Activated naive CD8-positive, alpha-beta T cell treated with anti-CD3 and anti-CD28 coated beads, Interleukin-2, amount 10 ng/mL, durations not matched to agents 7 days and 5 days (primary cell): Measurements from ENCODE around the gene TWNK. TPM values are rescaled to one million over a fixed set of nuclear protein-coding genes. Genes with fewer than 3 reads are reported as not detected.
"Not testable (repeated sequence)": the region's sequence is repeated elsewhere in the genome, so short reads cannot be mapped to it uniquely, and the experiment has no call there.

Experiments used
- ATAC-seq: fragments of 150-1000 bp; cut with Tn5 transposase; one replicate; pipeline ENCODE4 v1.10.0; 2021; ENCODE audit warnings: low read depth, moderate library complexity
- POLR2A ChIA-PET: fragments of 350-600 bp; sonication (Branson Sonifier 250); formaldehyde crosslinking; loops from one replicate; lab custom pipeline; 2021; ENCODE audit warnings: antibody characterized with exemption; lab: Charles Lee
- DNase-seq: peaks from one replicate; pipeline ENCODE4 v3.0.0; 2021
- H3K27ac Mint-ChIP-seq: one replicate; pipeline ENCODE4 v1.8.0; 2022; ENCODE audit warnings: mild to moderate bottlenecking, mixed read lengths
- H3K27me3 Mint-ChIP-seq: one replicate; pipeline ENCODE4 v1.8.0; 2022; ENCODE audit warnings: mild to moderate bottlenecking, moderate library complexity, mixed read lengths
- H3K36me3 Mint-ChIP-seq: one replicate; pipeline ENCODE4 v1.8.0; 2021; ENCODE audit warnings: mild to moderate bottlenecking, mixed read lengths
- H3K4me1 Mint-ChIP-seq: one replicate; pipeline ENCODE4 v1.8.0; 2021; ENCODE audit warnings: mixed read lengths
- H3K4me3 Mint-ChIP-seq: one replicate; pipeline ENCODE4 v1.8.0; 2022; ENCODE audit warnings: mild to moderate bottlenecking, moderate library complexity, mixed read lengths
- H3K9me3 Mint-ChIP-seq: one replicate; pipeline ENCODE4 v1.8.0; 2021; ENCODE audit warnings: mixed read lengths
- total RNA-seq, 2 experiments: library from RNA; stranded (reverse); gene quantifications; one replicate each; pipeline ENCODE4 v1.2.3, GENCODE V29; 2021

TWNK gene
- total RNA-seq, 2 experiments from 2014 or later: 10.8 to 11.0 TPM

DNA sequence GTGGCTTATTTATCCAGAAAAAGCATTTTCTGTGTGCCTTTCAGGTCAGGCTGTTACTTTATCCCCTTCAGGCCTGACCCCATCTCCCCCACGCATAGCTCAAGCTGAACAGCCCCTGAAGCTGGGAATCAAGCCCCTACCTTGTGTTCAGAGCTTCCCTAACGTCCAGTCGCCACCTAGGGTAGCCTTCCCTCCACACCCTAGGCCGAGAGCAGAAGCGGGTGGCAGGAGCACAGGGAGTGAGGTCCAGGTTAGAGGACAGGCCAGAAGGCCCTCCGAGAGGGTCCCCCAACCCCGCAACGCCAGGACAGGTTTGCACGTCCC is 18.5 kb upstream of the TWNK start:
- Mint-ChIP-seq H3K4me3 (peak overlapping the region; percentile 63), H3K27me3 (peaks cover 5% of the 10 kb centered on the region), H3K36me3 (peaks cover 2% of the 10 kb centered on the region), H3K4me1 (peaks cover 4% of the 10 kb centered on the region), H3K9me3 (no peaks in the 10 kb centered on the region), H3K27ac (no peak overlapping the region)
- DNase-seq: no peak
- POLR2A ChIA-PET: no interaction called here
- no peak for ATAC-seq

DNA sequence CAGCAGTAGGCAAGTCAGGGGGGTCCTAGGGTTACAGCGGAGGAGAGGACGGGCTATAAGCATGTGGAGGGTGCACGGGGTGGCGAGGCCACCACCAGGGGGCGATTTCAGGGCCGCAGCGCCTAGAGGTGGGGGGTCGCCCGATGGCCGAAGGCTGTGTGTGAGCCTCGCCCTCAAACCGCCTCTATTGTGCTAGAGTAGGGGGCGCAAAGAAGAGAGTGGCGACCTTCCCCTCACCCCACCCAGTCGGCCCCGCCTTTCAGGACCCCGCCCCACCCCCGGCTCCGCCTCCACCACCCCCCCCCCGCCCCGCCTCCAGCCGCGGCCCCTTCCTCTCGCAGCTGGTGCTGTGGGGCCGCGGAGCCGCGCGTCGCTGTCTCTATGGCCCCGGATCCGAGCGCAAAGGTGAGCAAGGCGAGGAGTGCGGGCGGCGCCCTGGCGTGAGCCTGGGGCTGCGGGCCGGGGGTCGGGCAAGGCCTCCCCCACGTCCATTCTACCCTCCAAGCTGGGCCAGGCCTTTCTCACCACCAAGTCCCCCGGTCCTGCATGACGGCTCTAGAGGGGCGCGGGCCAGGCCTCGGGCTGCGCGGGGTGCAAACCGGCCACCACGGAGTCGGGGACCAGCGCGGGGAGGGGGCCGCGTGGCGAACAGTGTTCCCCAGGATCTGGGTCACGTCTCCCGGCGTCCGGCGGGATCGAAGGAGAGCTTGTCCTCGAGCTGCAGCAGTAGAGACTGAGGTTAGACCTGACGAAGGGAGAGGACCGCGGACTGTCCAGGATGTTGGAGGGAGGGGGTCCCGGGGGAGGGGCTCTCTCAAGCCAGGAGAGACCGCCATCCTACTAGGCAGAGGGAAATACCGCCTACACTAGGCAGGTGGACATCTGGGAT is 17.9 kb upstream of the TWNK start, which contains the start of gene SEMA4G:
TSS of gene SEMA4G (plus strand) at position 318 of the 889 bp plus-strand sequence. CDS start 3,409 bp downstream, outside the sequence.
- DNase-seq (peak; percentile 66), ATAC-seq (peak; percentile 65)
- peak within 1 kb of the TSS; percentile 63 for H3K4me3 Mint-ChIP-seq
- peaks cover 4% of the 10 kb centered on the region for H3K4me1 Mint-ChIP-seq
- POLR2A ChIA-PET: no interaction called here
- no peak within 1 kb of the TSS for H3K27ac Mint-ChIP-seq
- peaks cover 2% of the 10 kb centered on the region for H3K36me3 Mint-ChIP-seq
- H3K27me3 Mint-ChIP-seq: peaks cover 5% of the 10 kb centered on the region
- no peaks in the 10 kb centered on the region for H3K9me3 Mint-ChIP-seq

GRCh38 chr10:100970076-100970913 is 17.0 kb upstream of the TWNK start:
- DNase-seq: no peak
- no peak overlapping the region for H3K27ac Mint-ChIP-seq
- peaks cover 4% of the 10 kb centered on the region for H3K4me1 Mint-ChIP-seq
- ATAC-seq: peak; percentile 24
- peaks cover 5% of the 10 kb centered on the region for H3K27me3 Mint-ChIP-seq
- H3K4me3 Mint-ChIP-seq: peak overlapping the region; percentile 12
- peaks cover 2% of the 10 kb centered on the region for H3K36me3 Mint-ChIP-seq
- no peaks in the 10 kb centered on the region for H3K9me3 Mint-ChIP-seq
- POLR2A ChIA-PET: no interaction called here

- DNase-seq (no peak), ATAC-seq (no peak)
- H3K4me3 Mint-ChIP-seq: no peak overlapping the region
- peaks cover 4% of the 10 kb centered on the region for H3K4me1 Mint-ChIP-seq
- no peaks in the 10 kb centered on the region for H3K9me3 Mint-ChIP-seq
- H3K36me3 Mint-ChIP-seq: no peaks in the 10 kb centered on the region
- H3K27ac Mint-ChIP-seq: no peak overlapping the region
- peaks cover 5% of the 10 kb centered on the region for H3K27me3 Mint-ChIP-seq
- POLR2A ChIA-PET: no interaction called here
Observed at GRCh38 chr10:100970914-100971811, 16.2 kb upstream of the TWNK start.

- Mint-ChIP-seq H3K36me3 (no peaks in the 10 kb centered on the region), H3K27me3 (peaks cover 5% of the 10 kb centered on the region), H3K4me3 (no peak overlapping the region), H3K4me1 (peaks cover 4% of the 10 kb centered on the region), H3K9me3 (no peaks in the 10 kb centered on the region), H3K27ac (no peak overlapping the region)
- POLR2A ChIA-PET: no interaction called here
- ATAC-seq (no peak), DNase-seq (no peak)
Observed at GRCh38 chr10:100972115-100972903, 15.0 kb upstream of the TWNK start.

DNA sequence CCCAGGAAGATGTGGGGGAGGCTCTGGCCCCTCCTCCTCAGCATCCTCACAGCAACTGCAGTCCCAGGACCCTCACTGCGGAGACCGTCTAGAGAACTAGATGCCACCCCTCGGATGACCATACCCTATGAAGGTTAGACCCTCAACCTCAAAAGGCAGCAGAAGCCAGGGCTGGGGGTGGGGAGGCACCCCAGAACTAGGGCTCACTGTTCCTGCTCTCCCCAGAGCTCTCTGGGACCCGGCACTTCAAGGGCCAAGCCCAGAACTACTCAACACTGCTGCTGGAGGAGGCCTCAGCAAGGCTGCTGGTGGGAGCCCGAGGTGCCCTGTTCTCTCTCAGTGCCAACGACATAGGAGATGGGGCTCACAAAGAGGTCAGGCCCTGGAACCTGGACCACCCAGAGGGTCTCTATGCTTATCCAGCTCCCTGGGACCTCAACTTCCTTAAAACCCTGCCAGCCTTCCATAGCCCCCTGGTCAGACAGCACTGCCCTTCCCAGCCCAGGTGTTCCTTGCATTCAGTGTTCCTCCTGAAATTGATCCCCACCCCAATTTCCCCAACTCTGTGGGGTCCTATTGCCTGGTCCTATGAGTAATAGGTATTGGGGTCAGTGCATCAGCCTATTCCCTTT is 14.3 kb upstream of the TWNK start:
- Mint-ChIP-seq H3K9me3 (no peaks in the 10 kb centered on the region), H3K36me3 (no peaks in the 10 kb centered on the region), H3K27me3 (peaks cover 5% of the 10 kb centered on the region), H3K4me1 (peaks cover 4% of the 10 kb centered on the region), H3K4me3 (no peak overlapping the region), H3K27ac (no peak overlapping the region)
- POLR2A ChIA-PET: interaction anchor here (0.5 kb wide), 1 partner anchor 51 kb away, joined by 3 read pairs; no protein-coding TSS in a partner anchor
- ATAC-seq: no peak
- DNase-seq: no peak

DNA sequence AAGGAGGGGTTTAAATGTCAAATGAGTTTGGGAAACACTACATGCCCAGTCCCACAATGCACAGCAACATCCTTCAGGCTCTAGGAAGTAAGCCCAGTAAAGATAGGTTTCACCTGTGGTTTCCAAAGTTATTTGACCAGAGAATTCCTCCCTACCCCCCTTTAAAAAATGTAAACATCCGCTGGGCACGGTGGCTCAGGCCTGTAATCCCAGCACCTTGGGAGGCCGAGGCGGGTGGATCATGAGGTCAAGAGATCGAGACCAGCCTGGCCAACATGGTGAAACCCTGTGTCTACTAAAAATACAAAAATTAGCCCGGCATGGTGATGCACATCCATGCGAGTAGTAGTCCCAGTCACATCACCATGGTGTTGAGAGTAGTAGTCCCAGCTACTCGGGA is 11.9 kb upstream of the TWNK start:
- ATAC-seq, H3K9me3 Mint-ChIP-seq, H3K36me3 Mint-ChIP-seq, H3K4me3 Mint-ChIP-seq, POLR2A ChIA-PET, H3K4me1 Mint-ChIP-seq, H3K27me3 Mint-ChIP-seq, H3K27ac Mint-ChIP-seq, DNase-seq: not testable (repeated sequence)

GRCh38 chr10:100976906-100977305 is 10.4 kb upstream of the TWNK start:
- POLR2A ChIA-PET: interaction anchor here (0.6 kb wide), 1 partner anchor 15 kb away, joined by 3 read pairs; no protein-coding TSS in a partner anchor
- H3K27ac Mint-ChIP-seq: no peak overlapping the region
- no peak for DNase-seq
- no peak for ATAC-seq
- H3K27me3 Mint-ChIP-seq: no peaks in the 10 kb centered on the region
- H3K9me3 Mint-ChIP-seq: no peaks in the 10 kb centered on the region
- no peaks in the 10 kb centered on the region for H3K36me3 Mint-ChIP-seq
- H3K4me1 Mint-ChIP-seq: no peaks in the 10 kb centered on the region
- H3K4me3 Mint-ChIP-seq: no peak overlapping the region

- ATAC-seq (no peak), DNase-seq (no peak)
- no peaks in the 10 kb centered on the region for H3K27me3 Mint-ChIP-seq
- no peak overlapping the region for H3K27ac Mint-ChIP-seq
- H3K36me3 Mint-ChIP-seq: no peaks in the 10 kb centered on the region
- H3K4me3 Mint-ChIP-seq: no peak overlapping the region
- no peaks in the 10 kb centered on the region for H3K9me3 Mint-ChIP-seq
- no peaks in the 10 kb centered on the region for H3K4me1 Mint-ChIP-seq
- POLR2A ChIA-PET: no interaction called here
Observed at GRCh38 chr10:100977436-100977835, 9.9 kb upstream of the TWNK start.

DNA sequence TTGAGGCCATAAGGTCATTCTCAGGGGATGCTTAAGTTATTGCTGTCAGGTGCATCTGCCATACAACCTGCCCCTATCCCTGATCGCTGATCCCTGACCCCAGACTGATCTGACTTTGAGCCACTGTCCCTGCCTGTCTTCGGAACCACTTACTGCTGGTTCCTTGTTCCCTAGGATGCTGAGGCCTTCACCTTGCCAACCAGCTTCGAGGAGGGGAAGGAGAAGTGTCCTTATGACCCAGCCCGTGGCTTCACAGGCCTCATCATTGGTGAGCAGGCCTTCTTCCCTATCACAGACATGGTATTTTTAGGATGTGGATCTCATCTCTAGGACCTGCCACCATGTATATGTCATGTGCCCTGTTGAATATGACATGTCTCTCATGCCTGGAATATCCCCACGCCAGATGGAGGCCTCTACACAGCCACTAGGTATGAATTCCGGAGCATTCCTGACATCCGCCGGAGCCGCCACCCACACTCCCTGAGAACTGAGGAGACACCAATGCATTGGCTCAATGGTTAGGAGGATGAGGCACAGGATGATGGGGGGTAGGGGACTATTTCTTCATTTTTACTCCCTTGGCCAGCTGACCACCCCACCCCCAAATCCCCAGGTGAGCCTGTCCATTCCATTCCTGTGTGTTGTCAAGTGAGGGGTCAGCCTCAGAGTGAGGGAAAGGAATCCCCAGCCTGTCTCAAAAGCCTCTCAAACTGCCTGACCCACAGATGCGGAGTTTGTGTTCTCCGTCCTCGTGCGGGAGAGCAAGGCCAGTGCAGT is 9.0 kb upstream of the TWNK start:
- Mint-ChIP-seq H3K4me1 (no peaks in the 10 kb centered on the region), H3K27me3 (no peaks in the 10 kb centered on the region), H3K4me3 (no peak overlapping the region), H3K27ac (no peak overlapping the region), H3K9me3 (no peaks in the 10 kb centered on the region), H3K36me3 (no peaks in the 10 kb centered on the region)
- no peak for DNase-seq
- POLR2A ChIA-PET: no interaction called here
- no peak for ATAC-seq

- Mint-ChIP-seq H3K9me3 (no peaks in the 10 kb centered on the region), H3K4me3 (no peak overlapping the region), H3K27ac (no peak overlapping the region), H3K4me1 (no peaks in the 10 kb centered on the region), H3K27me3 (no peaks in the 10 kb centered on the region), H3K36me3 (no peaks in the 10 kb centered on the region)
- ATAC-seq (no peak), DNase-seq (no peak)
- POLR2A ChIA-PET: no interaction called here
Observed at GRCh38 chr10:100978901-100979195, 8.5 kb upstream of the TWNK start.
